Neural crest cell (in vitro differentiated cells): ENCODE data around the gene PODN. TPM values are rescaled to one million over a fixed set of nuclear protein-coding genes. Genes with fewer than 3 reads are reported as not detected.

ENCODE experiments used
- DNase-seq: peaks from one replicate; pipeline ENCODE4 v3.0.0; 2021; ENCODE audit warnings: low read depth, mixed read lengths, low spot score
- H3K27ac Mint-ChIP-seq: one replicate; pipeline ENCODE4 v1.8.0; 2021; ENCODE audit warnings: mild to moderate bottlenecking, mixed read lengths; ENCODE audit not compliant: unreplicated experiment
- H3K27me3 Mint-ChIP-seq: 2 replicates; pipeline ENCODE4 v1.8.0; 2021; ENCODE audit warnings: low read depth, mild to moderate bottlenecking, mixed read lengths
- H3K36me3 Mint-ChIP-seq: 2 replicates; pipeline ENCODE4 v1.8.0; 2021; ENCODE audit warnings: low read depth, mild to moderate bottlenecking, mixed read lengths
- H3K4me1 Mint-ChIP-seq: 2 replicates; pipeline ENCODE4 v1.8.0; 2021; ENCODE audit warnings: mixed read lengths
- H3K4me3 Mint-ChIP-seq: one replicate; pipeline ENCODE4 v1.8.0; 2021; ENCODE audit warnings: mild to moderate bottlenecking, mixed read lengths
- H3K9me3 Mint-ChIP-seq: 2 replicates; pipeline ENCODE4 v1.8.0; 2021; ENCODE audit warnings: mixed read lengths
- total RNA-seq: library from RNA; stranded (reverse); gene quantifications from 2 replicates; pipeline ENCODE4 v1.2.1, GENCODE V29; 2021
- TF ChIP-seq, protein P1 (sequence below): fragments of 200-600 bp; sonication (generic); conservative IDR thresholded peaks from 2 replicates; pipeline ENCODE4 v1.5.0; 2021; ENCODE audit warnings: antibody characterized with exemption, mild to moderate bottlenecking

Gene PODN
- total RNA-seq, 1 donor from 2014 or later, result 0.65 TPM

DNA sequence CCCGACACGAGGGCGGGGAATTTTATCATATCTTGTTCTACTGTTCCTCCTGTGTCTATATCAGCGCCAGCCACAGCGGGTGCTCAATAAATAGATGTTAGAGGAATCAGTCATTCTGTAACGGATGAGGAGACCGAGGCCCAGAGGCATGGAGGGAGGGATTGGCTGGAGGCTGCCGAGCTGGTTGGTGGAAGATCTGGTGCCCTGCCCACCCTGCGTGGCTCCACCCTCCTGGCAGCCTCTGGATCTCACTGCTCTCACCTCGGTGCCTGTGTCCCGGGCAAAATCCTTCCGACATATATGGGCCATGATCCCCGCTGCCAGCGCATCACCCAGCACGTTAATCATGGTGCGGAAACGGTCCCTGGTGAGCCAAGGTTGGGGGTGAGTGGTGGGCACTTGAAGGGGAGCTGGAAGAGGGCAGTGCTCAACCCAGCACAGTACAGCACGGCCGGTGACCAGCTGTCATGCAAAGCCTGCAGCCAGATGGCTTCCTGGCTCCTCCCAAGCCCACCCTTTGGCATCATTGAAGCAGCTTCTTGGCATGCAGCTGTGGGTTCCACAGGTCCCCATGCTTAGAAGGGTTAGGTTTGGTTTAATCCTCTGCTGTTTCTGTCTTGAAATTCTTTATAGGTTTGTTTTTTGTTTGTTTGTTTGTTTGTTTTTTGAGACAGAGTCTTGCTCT lies 26.7 kb downstream of the PODN start:
- H3K27me3 Mint-ChIP-seq, result no peaks in the 10 kb centered on the region
- H3K4me1 Mint-ChIP-seq, result no peaks in the 10 kb centered on the region
- TF ChIP-seq, protein P1, sequence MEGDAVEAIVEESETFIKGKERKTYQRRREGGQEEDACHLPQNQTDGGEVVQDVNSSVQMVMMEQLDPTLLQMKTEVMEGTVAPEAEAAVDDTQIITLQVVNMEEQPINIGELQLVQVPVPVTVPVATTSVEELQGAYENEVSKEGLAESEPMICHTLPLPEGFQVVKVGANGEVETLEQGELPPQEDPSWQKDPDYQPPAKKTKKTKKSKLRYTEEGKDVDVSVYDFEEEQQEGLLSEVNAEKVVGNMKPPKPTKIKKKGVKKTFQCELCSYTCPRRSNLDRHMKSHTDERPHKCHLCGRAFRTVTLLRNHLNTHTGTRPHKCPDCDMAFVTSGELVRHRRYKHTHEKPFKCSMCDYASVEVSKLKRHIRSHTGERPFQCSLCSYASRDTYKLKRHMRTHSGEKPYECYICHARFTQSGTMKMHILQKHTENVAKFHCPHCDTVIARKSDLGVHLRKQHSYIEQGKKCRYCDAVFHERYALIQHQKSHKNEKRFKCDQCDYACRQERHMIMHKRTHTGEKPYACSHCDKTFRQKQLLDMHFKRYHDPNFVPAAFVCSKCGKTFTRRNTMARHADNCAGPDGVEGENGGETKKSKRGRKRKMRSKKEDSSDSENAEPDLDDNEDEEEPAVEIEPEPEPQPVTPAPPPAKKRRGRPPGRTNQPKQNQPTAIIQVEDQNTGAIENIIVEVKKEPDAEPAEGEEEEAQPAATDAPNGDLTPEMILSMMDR, result no peak
- H3K9me3 Mint-ChIP-seq, result no peaks in the 10 kb centered on the region
- no peak overlapping the region for H3K27ac Mint-ChIP-seq
- no peak overlapping the region for H3K4me3 Mint-ChIP-seq
- H3K36me3 Mint-ChIP-seq, result no peaks in the 10 kb centered on the region
- no peak for DNase-seq

DNA sequence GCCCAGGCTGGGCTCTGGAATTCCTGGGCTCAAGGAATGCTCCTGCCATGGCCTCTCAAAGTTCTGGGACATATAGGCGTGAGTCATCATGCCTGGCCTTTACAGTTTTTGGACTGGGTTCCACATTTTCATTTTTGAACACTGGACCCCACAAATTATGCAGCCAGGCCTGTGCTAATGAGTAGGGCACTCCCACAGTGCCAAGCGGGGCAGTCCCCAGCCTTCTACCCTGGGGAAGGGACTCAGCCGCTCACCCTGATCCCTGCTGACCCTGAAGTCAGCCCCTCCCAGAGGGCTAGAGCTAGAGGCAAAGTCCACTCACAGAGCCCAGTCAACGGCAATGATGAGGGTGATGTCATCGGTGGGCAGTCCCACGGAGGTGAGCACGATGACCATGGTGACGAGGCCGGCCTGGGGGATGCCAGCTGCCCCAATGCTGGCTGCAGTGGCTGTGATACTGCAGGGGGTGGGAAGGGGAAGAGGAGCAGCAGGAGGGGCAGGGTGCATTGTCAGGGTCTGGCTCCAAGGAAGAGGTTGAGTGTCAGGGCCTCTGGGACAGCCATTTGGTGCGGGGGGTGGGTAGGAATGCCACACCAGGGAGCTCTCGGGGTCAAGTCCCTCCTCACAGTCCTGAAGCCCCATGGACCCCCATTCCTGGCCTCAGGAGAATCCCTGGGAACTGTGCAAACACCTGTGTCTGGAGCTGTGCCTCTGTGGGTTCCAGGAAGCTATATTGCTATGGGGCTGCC lies 27.6 kb downstream of the PODN start:
- H3K27me3 Mint-ChIP-seq, result no peaks in the 10 kb centered on the region
- no peak for DNase-seq
- no peak overlapping the region for H3K27ac Mint-ChIP-seq
- no peaks in the 10 kb centered on the region for H3K9me3 Mint-ChIP-seq
- H3K4me1 Mint-ChIP-seq, result no peaks in the 10 kb centered on the region
- no peak overlapping the region for H3K4me3 Mint-ChIP-seq
- H3K36me3 Mint-ChIP-seq, result no peaks in the 10 kb centered on the region
- TF ChIP-seq, protein P1, result no peak

DNA sequence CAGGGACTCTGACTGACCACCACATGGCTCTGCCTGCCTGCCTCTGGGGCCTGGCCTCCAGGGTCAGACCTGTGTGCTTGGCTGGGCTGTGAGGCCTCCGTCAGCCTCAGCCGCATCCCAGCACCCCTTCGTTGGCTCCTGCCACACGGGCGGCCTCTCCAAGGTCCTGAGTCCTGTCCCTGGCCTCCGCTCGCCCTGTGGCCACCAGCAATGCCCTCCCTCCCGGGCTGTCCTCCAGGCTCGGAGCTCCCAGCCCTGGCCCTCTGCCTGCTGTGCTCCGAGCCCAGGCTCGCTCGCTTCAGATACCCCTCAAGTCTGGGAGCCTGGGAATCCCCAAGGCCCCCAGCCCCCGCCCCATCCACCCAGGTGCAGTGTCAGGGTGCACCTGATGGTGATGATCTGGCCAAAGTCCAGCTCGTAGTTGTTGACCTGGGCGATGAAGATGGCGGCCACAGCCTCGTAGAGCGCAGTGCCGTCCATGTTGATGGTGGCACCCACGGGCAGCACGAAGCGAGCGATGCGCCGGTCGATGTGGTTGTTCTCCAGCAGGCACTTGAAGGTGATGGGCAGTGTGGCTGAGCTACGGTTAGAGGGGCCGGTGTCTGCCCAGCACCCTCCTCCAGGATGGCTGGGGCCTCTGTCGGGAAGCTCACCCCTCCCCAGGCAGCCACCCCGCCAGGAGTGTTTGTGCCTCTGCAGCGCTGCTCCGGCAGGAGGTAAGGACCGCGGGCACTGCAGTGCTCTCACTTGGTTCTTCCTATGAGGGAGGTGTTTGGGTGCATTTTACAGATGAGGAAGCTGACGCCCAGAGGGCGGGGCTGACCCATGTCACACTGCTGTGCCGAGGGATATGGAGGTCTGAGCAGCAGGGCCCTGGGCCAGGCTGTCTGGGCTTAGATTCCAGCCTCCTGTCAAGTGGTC lies 28.5 kb downstream of the PODN start:
- no peak for DNase-seq

DNA sequence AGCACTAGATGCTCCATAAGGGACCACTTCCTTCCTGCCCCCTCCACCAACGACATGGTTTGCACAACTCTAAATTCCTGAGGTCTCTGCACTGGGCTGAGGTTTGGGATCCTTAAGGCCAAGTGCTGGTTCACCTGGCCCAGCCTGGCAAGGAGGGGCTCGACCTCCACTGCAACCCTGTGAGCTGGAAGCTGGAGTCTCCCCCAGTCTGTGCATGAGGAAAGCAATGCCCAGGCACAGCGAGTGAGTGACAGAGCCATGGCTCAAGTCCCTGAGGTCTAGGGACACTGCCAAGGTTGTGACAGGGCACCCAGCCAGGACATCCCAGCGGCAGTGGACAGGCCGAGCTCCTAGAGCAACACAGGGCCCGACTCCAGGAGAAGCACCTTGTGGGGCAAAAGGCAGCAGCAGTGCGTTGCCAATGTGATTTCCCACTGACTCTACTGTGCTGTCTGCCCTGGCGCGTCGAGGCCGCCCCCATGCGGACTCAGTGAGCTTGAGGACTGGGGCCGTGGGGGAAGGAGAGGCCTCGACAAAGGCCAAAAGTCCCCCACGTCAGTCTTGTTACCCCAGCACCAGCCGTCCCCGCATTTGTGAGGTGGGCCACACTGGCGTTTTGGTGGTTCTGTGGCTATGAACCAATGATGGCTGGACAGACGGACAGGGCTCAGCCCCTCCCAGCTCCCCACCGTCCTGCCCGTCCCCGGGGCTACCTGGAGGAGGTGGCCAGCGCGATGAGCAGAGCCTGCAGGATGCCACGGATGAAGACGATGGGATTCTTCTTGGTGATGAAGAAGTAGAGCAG lies 30.0 kb downstream of the PODN start:
- no peak for DNase-seq
- TF ChIP-seq, protein P1, result no peak
- Mint-ChIP-seq H3K36me3 (no peaks in the 10 kb centered on the region), H3K9me3 (no peaks in the 10 kb centered on the region), H3K27ac (no peak overlapping the region), H3K27me3 (no peaks in the 10 kb centered on the region), H3K4me3 (no peak overlapping the region), H3K4me1 (no peaks in the 10 kb centered on the region)

More for the DNA sequence above, 28.5 kb downstream of the PODN start:
- Mint-ChIP-seq H3K27ac (no peak overlapping the region), H3K36me3 (no peaks in the 10 kb centered on the region), H3K27me3 (no peaks in the 10 kb centered on the region), H3K4me1 (no peaks in the 10 kb centered on the region), H3K9me3 (no peaks in the 10 kb centered on the region), H3K4me3 (no peak overlapping the region)
- TF ChIP-seq, protein P1, result no peak
